ENCODE results near the gene ALG9.

- TF ChIP-seq POLR2AphosphoS5 (IDR thresholded peaks at IDR 0.05), result no peak
- no peak for TF ChIP-seq CTCF (IDR thresholded peaks at IDR 0.05; ENCODE audit: poor library complexity, severe bottlenecking)
- no peak for TF ChIP-seq RAD21 (conservative IDR thresholded peaks at IDR 0.05)
- no peak for TF ChIP-seq TAF1 (IDR thresholded peaks at IDR 0.05; ENCODE audit: low read depth)
- no peak for TF ChIP-seq EZH2 (IDR thresholded peaks at IDR 0.05; ENCODE audit: borderline replicate concordance, insufficient read depth, low read length, poor library complexity, severe bottlenecking)
- TF ChIP-seq EP300 (conservative IDR thresholded peaks at IDR 0.05; ENCODE audit: poor library complexity, severe bottlenecking), result no peak
- no peak for TF ChIP-seq REST (IDR thresholded peaks at IDR 0.05; ENCODE audit: borderline replicate concordance)
- no peak for TF ChIP-seq MXI1 (conservative IDR thresholded peaks at IDR 0.05; ENCODE audit: poor library complexity, severe bottlenecking)
Observed at GRCh38 chr11:111870522-111870885, 877 bp downstream of the ALG9 start.

Data from neural cell (in vitro differentiated cells).